A673 (cell line): ENCODE measurements around the gene TMEM243. TPM values are rescaled to one million over a fixed set of nuclear protein-coding genes. Genes with fewer than 3 reads are reported as not detected.

Experiments used
- BruUV-seq: library from RNA; stranded (reverse); fragments of 400-500 nt; replicated peaks from 2 replicates; lab custom pipeline; 2021; lab: Mats Ljungman, UMichigan
- CTCF ChIA-PET: fragments of 300-600 bp; sonication (Branson Sonifier 250); formaldehyde crosslinking; loops from one replicate; lab custom pipeline; 2022; ENCODE audit warnings: antibody characterized with exemption; lab: Charles Lee
- POLR2A ChIA-PET: fragments of 300-600 bp; sonication (Branson Sonifier 250); formaldehyde crosslinking; loops from one replicate; lab custom pipeline; 2022; ENCODE audit warnings: antibody characterized with exemption; ENCODE audit not compliant: low non-redundant PET; lab: Charles Lee
- DNase-seq: peaks from one replicate; pipeline ENCODE4 v3.0.0-alpha.2; 2015; ENCODE audit warnings: low spot score
- H3K27ac ChIP-seq: fragments of 200-600 bp; sonication (generic); 2 replicates; pipeline ENCODE4 v1.5.1; 2016; ENCODE audit warnings: mixed run types, low read depth, mild to moderate bottlenecking, mixed read lengths, antibody characterized with exemption, low read length; ENCODE audit not compliant: poor library complexity, severe bottlenecking
- H3K27me3 ChIP-seq: fragments of 200-600 bp; sonication (generic); replicated peaks from 2 replicates; pipeline ENCODE4 v1.6.1; 2017; ENCODE audit warnings: mixed run types, low read depth, mild to moderate bottlenecking, mixed read lengths, antibody characterized with exemption, low read length; ENCODE audit not compliant: insufficient read depth, poor library complexity
- H3K36me3 ChIP-seq: fragments of 200-600 bp; sonication (generic); 2 replicates; pipeline ENCODE4 v1.6.1; 2016; ENCODE audit warnings: mixed run types, mild to moderate bottlenecking, mixed read lengths, antibody characterized with exemption, low read length; ENCODE audit not compliant: insufficient read depth, poor library complexity, severe bottlenecking
- H3K4me1 ChIP-seq: fragments of 200-600 bp; sonication (generic); 2 replicates; pipeline ENCODE4 v1.6.1; 2017; ENCODE audit warnings: mixed run types, mild to moderate bottlenecking, mixed read lengths, antibody characterized with exemption, low read length; ENCODE audit not compliant: insufficient read depth, poor library complexity, severe bottlenecking
- H3K4me3 ChIP-seq: fragments of 200-600 bp; sonication (generic); 2 replicates; pipeline ENCODE4 v1.5.1; 2016; ENCODE audit warnings: low read depth, mixed run types, mild to moderate bottlenecking, mixed read lengths, low read length; ENCODE audit not compliant: poor library complexity, severe bottlenecking
- H3K9me3 ChIP-seq: fragments of 200-600 bp; sonication (generic); 2 replicates; pipeline ENCODE4 v1.6.1; 2016; ENCODE audit warnings: mixed run types, low read depth, mild to moderate bottlenecking, mixed read lengths, antibody characterized with exemption, low read length; ENCODE audit not compliant: poor library complexity, severe bottlenecking
- EZH2 ChIP-seq: fragments of 200-600 bp; sonication (generic); IDR thresholded peaks from 2 replicates; pipeline ENCODE4 v1.6.1; 2017; ENCODE audit warnings: borderline replicate concordance, low read depth, mild to moderate bottlenecking, mixed read lengths, antibody characterized with exemption, low read length; ENCODE audit not compliant: poor library complexity, severe bottlenecking
- intact Hi-C: fragments of 100-400 bp; cut with micrococcal nuclease; formaldehyde crosslinking; loops from one replicate; pipeline ENCODE4 v1.10.0; 2022; ENCODE audit not compliant: unreplicated experiment
- total RNA-seq: library from RNA; stranded (reverse); gene quantifications from 2 replicates; pipeline ENCODE4 v1.2.3, GENCODE V29; 2021
- TF ChIP-seq, protein P1 (sequence below): fragments of 300-800, 200-600 bp; sonication (generic); conservative IDR thresholded peaks from 2 replicates; pipeline ENCODE4 v1.5.1; 2017; ENCODE audit warnings: low read depth, mild to moderate bottlenecking, antibody characterized with exemption, low read length, moderate library complexity, mixed read lengths

TMEM243 gene
- total RNA-seq, 1 experiment from 2014 or later = 24.5 TPM

DNA sequence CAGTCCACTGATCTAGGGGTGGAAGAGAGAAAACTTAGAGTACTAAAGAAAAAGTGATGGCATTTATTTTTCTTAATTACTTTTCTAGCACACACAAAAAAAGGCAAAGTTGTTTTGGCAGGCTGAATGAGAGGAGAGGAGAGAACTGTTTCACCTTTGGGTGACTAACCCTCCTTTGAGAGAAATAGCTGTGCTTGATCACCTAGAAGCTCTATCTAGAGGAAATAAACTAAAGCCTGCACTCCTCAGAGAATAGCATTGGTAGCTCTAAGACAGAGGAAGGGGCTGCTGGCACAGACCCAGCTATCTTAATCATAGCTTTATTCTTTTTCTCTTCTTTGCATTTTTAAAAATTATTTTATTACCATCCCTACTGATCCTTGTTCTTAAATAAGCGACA is 6.3 kb downstream of the TMEM243 start:
- POLR2A ChIA-PET = no interaction called here
- H3K36me3 ChIP-seq = peaks cover 5% of the 10 kb centered on the region

DNA sequence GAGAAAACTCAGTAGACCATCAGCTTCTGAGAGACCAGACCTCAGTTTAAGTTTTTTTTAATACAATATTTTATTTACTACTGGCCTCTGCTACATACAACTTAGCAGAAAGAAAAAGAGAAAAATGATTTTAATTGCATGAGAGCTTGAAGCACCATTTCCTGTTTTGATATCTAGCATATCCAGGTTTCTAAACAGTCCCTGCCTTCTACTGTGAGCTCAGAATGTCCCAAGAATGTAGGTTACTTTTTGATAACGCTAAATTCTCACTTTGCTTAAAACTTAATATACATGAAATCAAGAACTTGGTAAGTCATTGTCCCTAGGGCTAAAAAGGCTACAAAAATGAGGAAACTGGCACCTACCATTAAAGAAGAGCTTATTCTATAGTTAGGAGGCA is 7.0 kb downstream of the TMEM243 start:
- ChIA-PET POLR2A (no interaction called here), CTCF (no interaction called here)
- intact Hi-C loops = no loop called here
- Histone ChIP-seq H3K4me3 (no peak overlapping the region), H3K27ac (no peak overlapping the region), H3K36me3 (peaks cover 5% of the 10 kb centered on the region), H3K9me3 (no peaks in the 10 kb centered on the region), H3K27me3 (no peaks in the 10 kb centered on the region), H3K4me1 (peaks cover 30% of the 10 kb centered on the region)
- no TSS peak for BruUV-seq
- DNase-seq = no peak
- TF ChIP-seq, protein P1, sequence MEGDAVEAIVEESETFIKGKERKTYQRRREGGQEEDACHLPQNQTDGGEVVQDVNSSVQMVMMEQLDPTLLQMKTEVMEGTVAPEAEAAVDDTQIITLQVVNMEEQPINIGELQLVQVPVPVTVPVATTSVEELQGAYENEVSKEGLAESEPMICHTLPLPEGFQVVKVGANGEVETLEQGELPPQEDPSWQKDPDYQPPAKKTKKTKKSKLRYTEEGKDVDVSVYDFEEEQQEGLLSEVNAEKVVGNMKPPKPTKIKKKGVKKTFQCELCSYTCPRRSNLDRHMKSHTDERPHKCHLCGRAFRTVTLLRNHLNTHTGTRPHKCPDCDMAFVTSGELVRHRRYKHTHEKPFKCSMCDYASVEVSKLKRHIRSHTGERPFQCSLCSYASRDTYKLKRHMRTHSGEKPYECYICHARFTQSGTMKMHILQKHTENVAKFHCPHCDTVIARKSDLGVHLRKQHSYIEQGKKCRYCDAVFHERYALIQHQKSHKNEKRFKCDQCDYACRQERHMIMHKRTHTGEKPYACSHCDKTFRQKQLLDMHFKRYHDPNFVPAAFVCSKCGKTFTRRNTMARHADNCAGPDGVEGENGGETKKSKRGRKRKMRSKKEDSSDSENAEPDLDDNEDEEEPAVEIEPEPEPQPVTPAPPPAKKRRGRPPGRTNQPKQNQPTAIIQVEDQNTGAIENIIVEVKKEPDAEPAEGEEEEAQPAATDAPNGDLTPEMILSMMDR = no peak
- no peak for TF ChIP-seq EZH2

More for the DNA sequence above, 6.3 kb downstream of the TMEM243 start:
- Histone ChIP-seq H3K9me3 (no peaks in the 10 kb centered on the region), H3K4me1 (peaks cover 31% of the 10 kb centered on the region), H3K4me3 (no peak overlapping the region), H3K27me3 (no peaks in the 10 kb centered on the region), H3K27ac (no peak overlapping the region)
- TF ChIP-seq, protein P1 = no peak
- no peak for TF ChIP-seq EZH2
- intact Hi-C loops = no loop called here
- no TSS peak for BruUV-seq
- DNase-seq = no peak
- CTCF ChIA-PET = no interaction called here

DNA sequence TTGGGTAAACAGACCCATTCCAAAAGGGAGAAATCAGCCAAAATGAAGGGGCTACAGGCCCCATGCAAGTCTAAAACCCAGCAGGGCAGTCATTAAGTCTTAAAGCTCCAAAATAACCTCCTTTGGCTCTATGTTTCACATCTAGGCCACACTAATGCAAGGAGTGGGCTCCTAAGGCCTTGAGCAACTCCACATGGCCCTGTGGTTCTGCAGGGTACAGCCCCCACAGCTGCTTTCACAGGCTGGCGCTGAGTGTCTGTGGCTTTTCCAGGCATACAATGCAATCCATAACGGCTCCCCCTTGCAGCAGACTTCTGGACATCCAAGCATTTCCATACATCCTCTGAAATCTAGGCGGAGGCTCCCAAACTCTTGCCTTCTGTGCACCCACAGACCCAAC is 9.0 kb downstream of the TMEM243 start:
- Histone ChIP-seq H3K9me3 (peaks cover 8% of the 10 kb centered on the region), H3K36me3 (peaks cover 12% of the 10 kb centered on the region), H3K4me1 (peaks cover 21% of the 10 kb centered on the region), H3K27ac (no peak overlapping the region), H3K4me3 (no peak overlapping the region), H3K27me3 (no peaks in the 10 kb centered on the region)
- TF ChIP-seq, protein P1 = no peak
- no peak for TF ChIP-seq EZH2
- BruUV-seq = no TSS peak
- POLR2A ChIA-PET = no interaction called here
- no peak for DNase-seq
- intact Hi-C loops = no loop called here
- CTCF ChIA-PET = no interaction called here
